AG04449 (cell line): Measurements from ENCODE around the gene CERS5.

Experiments
- CTCF ChIA-PET: fragments of 350-600 bp; formaldehyde crosslinking; extraction: SDS; loops from one replicate; lab custom pipeline; 2021; ENCODE audit warnings: antibody characterized with exemption; lab: Yijun Ruan, JAX
- POLR2A ChIA-PET: fragments of 400-600, 350-600 bp; formaldehyde crosslinking; extraction: SDS; loops from one replicate; lab custom pipeline; 2020; ENCODE audit warnings: antibody characterized with exemption, inconsistent platforms; lab: Yijun Ruan, JAX
- DNase-seq: peaks from one replicate; pipeline ENCODE4 v3.0.0-alpha.2; 2010; ENCODE audit warnings: low read depth, low spot score
- H3K4me3 ChIP-seq: 2 replicates; pipeline ENCODE4 v1.5.1; 2011; ENCODE audit warnings: low read depth, mild to moderate bottlenecking, control low read depth, low read length
- CTCF ChIP-seq: IDR thresholded peaks from one replicate; pipeline ENCODE4 v1.5.1; 2011; ENCODE audit warnings: mild to moderate bottlenecking, moderate library complexity, low read length, control low read depth, inconsistent platforms; ENCODE audit not compliant: insufficient read depth; ENCODE audit errors: missing control alignments

The CERS5 gene

DNA sequence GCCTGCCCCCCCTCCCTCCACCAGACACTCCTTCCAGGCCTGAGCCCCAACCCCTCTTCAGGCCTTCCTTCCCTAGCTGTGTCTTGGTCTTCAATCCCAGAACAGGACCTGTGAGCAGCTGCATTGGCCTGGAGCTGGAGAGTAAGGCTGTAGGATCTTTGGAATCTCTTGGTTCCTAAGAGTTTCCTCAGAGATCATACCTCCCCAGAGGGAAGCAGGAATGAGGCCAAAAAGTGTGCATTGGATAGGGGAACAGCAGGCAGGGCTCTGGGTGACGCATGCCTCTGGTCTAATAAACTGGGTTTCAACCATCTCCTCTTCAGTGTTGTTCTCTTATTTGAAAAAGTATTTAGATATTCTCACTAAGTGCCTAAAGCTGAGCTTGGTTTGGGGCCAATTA is 83.9 kb downstream of the CERS5 start:
- no peak for DNase-seq
- no peak for TF ChIP-seq CTCF
- ChIA-PET POLR2A (no interaction called here), CTCF (interaction anchor here (0.7 to 12.4 kb wide), 9 partner anchors 12 to 306 kb away, joined by 3 to 244 read pairs (median 5); partner anchors contain the start of genes AQP6, COX14 and GPD1)
- H3K4me3 ChIP-seq: no peak overlapping the region

GRCh38 chr12:50082644-50083043 is 84.5 kb downstream of the CERS5 start:
- CTCF ChIA-PET: interaction anchor here (0.8 to 12.4 kb wide), 7 partner anchors 12 to 305 kb away, joined by 3 to 244 read pairs (median 5); partner anchors contain the start of gene COX14
- TF ChIP-seq CTCF: no peak
- no peak overlapping the region for H3K4me3 ChIP-seq
- DNase-seq: no peak
- POLR2A ChIA-PET: no interaction called here

- TF ChIP-seq CTCF: no peak
- ChIA-PET CTCF (interaction anchor here (0.9 to 12.4 kb wide), 4 partner anchors 10 to 114 kb away, joined by 3 to 244 read pairs (median 7); partner anchors contain the start of gene COX14), POLR2A (interaction anchor here (0.6 kb wide), 1 partner anchor 36 kb away, joined by 3 read pairs; no protein-coding TSS in a partner anchor)
- no peak overlapping the region for H3K4me3 ChIP-seq
- DNase-seq: no peak
Measured at GRCh38 chr12:50081096-50081808, 85.9 kb downstream of the CERS5 start.

DNA sequence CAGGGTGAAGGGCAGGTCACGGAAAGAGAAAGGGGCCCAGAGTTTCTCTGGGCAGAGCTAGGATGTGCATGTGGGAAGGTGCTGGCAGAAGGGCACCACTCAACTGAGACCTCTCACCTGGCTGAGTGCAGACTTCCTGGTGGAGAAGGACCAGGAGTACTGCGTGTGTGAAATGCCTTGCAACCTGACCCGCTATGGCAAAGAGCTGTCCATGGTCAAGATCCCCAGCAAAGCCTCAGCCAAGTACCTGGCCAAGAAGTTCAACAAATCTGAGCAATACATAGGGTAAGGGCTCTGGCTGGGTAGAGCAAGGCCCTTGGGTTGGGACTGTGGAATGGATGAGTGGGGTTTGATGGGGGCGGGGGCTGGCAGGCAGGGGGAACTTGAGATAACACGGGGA is 87.4 kb downstream of the CERS5 start:
- no peak for DNase-seq
- no peak for TF ChIP-seq CTCF
- POLR2A ChIA-PET: no interaction called here
- no peak overlapping the region for H3K4me3 ChIP-seq
- CTCF ChIA-PET: interaction anchor here (0.9 to 22.9 kb wide), 5 partner anchors 9 to 235 kb away, joined by 3 to 1042 read pairs (median 6); partner anchors contain the start of genes AQP5 and AQP6
